WTC11 (cell line): Measurements from ENCODE around the gene GFOD2. TPM values are rescaled to one million over a fixed set of nuclear protein-coding genes. Genes with fewer than 3 reads are reported as not detected.

Experiments used
- ATAC-seq: fragments of 200-7000 bp; cut with Tn5 transposase; 2 replicates; pipeline ENCODE4 v1.10.0; 2021; ENCODE audit warnings: mild to moderate bottlenecking, moderate library complexity
- CTCF ChIA-PET: fragments of 300-600 bp; sonication (Branson Sonifier 250); formaldehyde crosslinking; loops from one replicate; lab custom pipeline; 2021; ENCODE audit warnings: antibody characterized with exemption; lab: Charles Lee
- POLR2A ChIA-PET: fragments of 350-600 bp; sonication (Branson Sonifier 250); formaldehyde crosslinking; loops from one replicate; lab custom pipeline; 2021; ENCODE audit warnings: antibody characterized with exemption; lab: Charles Lee
- DNase-seq: peaks from one replicate; pipeline ENCODE4 v3.0.0; 2021; ENCODE audit warnings: low spot score
- H3K27ac Mint-ChIP-seq: 2 replicates; pipeline ENCODE4 v1.8.0; 2021; ENCODE audit warnings: mixed read lengths
- H3K27me3 Mint-ChIP-seq: 2 replicates; pipeline ENCODE4 v1.8.0; 2021; ENCODE audit warnings: low read depth, mild to moderate bottlenecking, moderate library complexity, mixed read lengths
- H3K36me3 Mint-ChIP-seq: 2 replicates; pipeline ENCODE4 v1.8.0; 2021; ENCODE audit warnings: mixed read lengths
- H3K4me1 Mint-ChIP-seq: 2 replicates; pipeline ENCODE4 v1.8.0; 2022; ENCODE audit warnings: mixed read lengths
- H3K4me3 Mint-ChIP-seq: 2 replicates; pipeline ENCODE4 v1.8.0; 2021; ENCODE audit warnings: mild to moderate bottlenecking, moderate library complexity, mixed read lengths
- H3K9me3 Mint-ChIP-seq: 2 replicates; pipeline ENCODE4 v1.8.0; 2021; ENCODE audit warnings: mixed read lengths
- ELF4 ChIP-seq: sonication (generic); formaldehyde crosslinking; IDR thresholded peaks from 2 replicates; pipeline ENCODE4 v1.8.1; 2022; ENCODE audit warnings: low read depth, mild to moderate bottlenecking, moderate library complexity, missing genetic modification reagents
- EMX1 ChIP-seq: fragments of 250-450 bp; sonication (Bioruptor Pico); IDR thresholded peaks from 2 replicates; pipeline ENCODE4 v1.8.0; 2021; ENCODE audit warnings: mild to moderate bottlenecking
- HMGA2 ChIP-seq: fragments of 250-450 bp; sonication (Bioruptor Pico); IDR thresholded peaks from 2 replicates; pipeline ENCODE4 v1.4.0; 2021; ENCODE audit warnings: mild to moderate bottlenecking, moderate library complexity
- MXD4 ChIP-seq: fragments of 250-450 bp; sonication (Bioruptor Pico); IDR thresholded peaks from 2 replicates; pipeline ENCODE4 v1.8.0; 2021; ENCODE audit warnings: mild to moderate bottlenecking, moderate library complexity, borderline replicate concordance
- NFYB ChIP-seq: sonication (generic); formaldehyde crosslinking; conservative IDR thresholded peaks from 2 replicates; pipeline ENCODE4 v1.8.0; 2022; ENCODE audit warnings: low read depth, missing genetic modification reagents
- SMAD3 ChIP-seq: sonication (generic); formaldehyde crosslinking; IDR thresholded peaks from 2 replicates; pipeline ENCODE4 v1.8.0; 2022; ENCODE audit warnings: missing genetic modification reagents, mild to moderate bottlenecking, borderline replicate concordance
- SMAD4 ChIP-seq: sonication (generic); formaldehyde crosslinking; IDR thresholded peaks from 2 replicates; pipeline ENCODE4 v1.8.0; 2022; ENCODE audit warnings: mild to moderate bottlenecking, missing genetic modification reagents
- TEAD4 ChIP-seq: sonication (generic); formaldehyde crosslinking; IDR thresholded peaks from 2 replicates; pipeline ENCODE4 v1.8.0; 2022; ENCODE audit warnings: mild to moderate bottlenecking, missing genetic modification reagents
- total RNA-seq: library from RNA; stranded (reverse); gene quantifications from 3 replicates; pipeline ENCODE4 v1.2.3, GENCODE V29; 2021
- TF ChIP-seq, protein P1 (sequence below): sonication (generic); formaldehyde crosslinking; IDR thresholded peaks from 2 replicates; pipeline ENCODE4 v1.8.0; 2023; ENCODE audit warnings: missing genetic modification reagents, mild to moderate bottlenecking, borderline replicate concordance
- TF ChIP-seq, protein P2 (sequence below): sonication (generic); formaldehyde crosslinking; IDR thresholded peaks from 2 replicates; pipeline ENCODE4 v1.8.0; 2022; ENCODE audit warnings: mild to moderate bottlenecking, missing genetic modification reagents
- TF ChIP-seq, protein P3 (sequence below): fragments of 250-450 bp; sonication (Bioruptor Pico); IDR thresholded peaks from 2 replicates; pipeline ENCODE4 v1.9.0; 2021; ENCODE audit warnings: mild to moderate bottlenecking
- TF ChIP-seq, protein P4 (sequence below): sonication (generic); formaldehyde crosslinking; conservative IDR thresholded peaks from 2 replicates; pipeline ENCODE4 v1.8.1; 2023; ENCODE audit warnings: mild to moderate bottlenecking, low read depth, missing genetic modification reagents, moderate library complexity
- TF ChIP-seq, protein P5 (sequence below): sonication (generic); formaldehyde crosslinking; IDR thresholded peaks from 2 replicates; pipeline ENCODE4 v1.8.1; 2023; ENCODE audit warnings: mild to moderate bottlenecking, moderate library complexity, missing genetic modification reagents
- TF ChIP-seq, protein P6 (sequence below): fragments of 250-450 bp; sonication (Bioruptor Pico); IDR thresholded peaks from 2 replicates; pipeline ENCODE4 v1.9.0; 2021; ENCODE audit warnings: mild to moderate bottlenecking

Gene GFOD2
- total RNA-seq, 1 experiment from 2014 or later: 29.5 TPM

DNA sequence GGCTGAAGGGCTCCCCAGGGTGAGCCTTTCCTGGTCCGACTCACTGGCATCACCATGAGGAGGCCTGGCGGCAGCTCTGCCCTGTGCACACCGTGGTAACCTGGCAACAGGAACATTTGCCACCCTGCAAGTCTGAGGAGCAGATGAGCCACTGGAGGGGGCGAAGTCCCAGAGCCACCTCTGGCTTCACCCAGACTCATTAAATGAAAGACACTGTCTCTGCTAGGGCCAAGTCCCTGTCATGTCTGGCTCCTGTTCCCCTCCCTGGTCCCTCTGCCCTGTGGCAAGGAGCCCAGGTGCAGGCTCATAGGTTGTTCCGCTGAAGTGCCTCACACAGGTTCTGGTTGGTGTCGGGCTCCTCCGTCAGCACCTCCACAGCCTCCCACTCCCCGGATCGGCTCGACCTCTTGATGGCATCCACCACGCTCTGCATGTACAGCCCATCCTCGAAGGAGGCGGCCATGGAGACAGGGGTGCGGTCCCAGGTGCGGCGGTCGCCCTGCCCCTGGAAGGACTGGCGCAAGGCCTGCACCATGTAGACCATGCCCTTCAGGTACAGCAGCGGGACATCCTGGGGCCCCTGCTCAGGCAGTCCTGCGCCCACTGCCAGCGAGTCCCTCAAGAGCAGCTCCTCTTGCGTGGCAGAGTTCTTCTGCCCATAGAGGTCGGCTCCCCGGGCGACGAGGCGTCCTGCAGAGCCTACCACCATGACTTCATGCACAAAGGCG lies 44.1 kb downstream of the GFOD2 start (continued):
- TF ChIP-seq, protein P1, sequence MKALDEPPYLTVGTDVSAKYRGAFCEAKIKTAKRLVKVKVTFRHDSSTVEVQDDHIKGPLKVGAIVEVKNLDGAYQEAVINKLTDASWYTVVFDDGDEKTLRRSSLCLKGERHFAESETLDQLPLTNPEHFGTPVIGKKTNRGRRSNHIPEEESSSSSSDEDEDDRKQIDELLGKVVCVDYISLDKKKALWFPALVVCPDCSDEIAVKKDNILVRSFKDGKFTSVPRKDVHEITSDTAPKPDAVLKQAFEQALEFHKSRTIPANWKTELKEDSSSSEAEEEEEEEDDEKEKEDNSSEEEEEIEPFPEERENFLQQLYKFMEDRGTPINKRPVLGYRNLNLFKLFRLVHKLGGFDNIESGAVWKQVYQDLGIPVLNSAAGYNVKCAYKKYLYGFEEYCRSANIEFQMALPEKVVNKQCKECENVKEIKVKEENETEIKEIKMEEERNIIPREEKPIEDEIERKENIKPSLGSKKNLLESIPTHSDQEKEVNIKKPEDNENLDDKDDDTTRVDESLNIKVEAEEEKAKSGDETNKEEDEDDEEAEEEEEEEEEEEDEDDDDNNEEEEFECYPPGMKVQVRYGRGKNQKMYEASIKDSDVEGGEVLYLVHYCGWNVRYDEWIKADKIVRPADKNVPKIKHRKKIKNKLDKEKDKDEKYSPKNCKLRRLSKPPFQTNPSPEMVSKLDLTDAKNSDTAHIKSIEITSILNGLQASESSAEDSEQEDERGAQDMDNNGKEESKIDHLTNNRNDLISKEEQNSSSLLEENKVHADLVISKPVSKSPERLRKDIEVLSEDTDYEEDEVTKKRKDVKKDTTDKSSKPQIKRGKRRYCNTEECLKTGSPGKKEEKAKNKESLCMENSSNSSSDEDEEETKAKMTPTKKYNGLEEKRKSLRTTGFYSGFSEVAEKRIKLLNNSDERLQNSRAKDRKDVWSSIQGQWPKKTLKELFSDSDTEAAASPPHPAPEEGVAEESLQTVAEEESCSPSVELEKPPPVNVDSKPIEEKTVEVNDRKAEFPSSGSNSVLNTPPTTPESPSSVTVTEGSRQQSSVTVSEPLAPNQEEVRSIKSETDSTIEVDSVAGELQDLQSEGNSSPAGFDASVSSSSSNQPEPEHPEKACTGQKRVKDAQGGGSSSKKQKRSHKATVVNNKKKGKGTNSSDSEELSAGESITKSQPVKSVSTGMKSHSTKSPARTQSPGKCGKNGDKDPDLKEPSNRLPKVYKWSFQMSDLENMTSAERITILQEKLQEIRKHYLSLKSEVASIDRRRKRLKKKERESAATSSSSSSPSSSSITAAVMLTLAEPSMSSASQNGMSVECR (CRISPR knock-in tag): no peak
- TF ChIP-seq HMGA2 (no peak), MXD4 (no peak)
- TF ChIP-seq, protein P2, sequence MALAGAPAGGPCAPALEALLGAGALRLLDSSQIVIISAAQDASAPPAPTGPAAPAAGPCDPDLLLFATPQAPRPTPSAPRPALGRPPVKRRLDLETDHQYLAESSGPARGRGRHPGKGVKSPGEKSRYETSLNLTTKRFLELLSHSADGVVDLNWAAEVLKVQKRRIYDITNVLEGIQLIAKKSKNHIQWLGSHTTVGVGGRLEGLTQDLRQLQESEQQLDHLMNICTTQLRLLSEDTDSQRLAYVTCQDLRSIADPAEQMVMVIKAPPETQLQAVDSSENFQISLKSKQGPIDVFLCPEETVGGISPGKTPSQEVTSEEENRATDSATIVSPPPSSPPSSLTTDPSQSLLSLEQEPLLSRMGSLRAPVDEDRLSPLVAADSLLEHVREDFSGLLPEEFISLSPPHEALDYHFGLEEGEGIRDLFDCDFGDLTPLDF (CRISPR knock-in tag): no peak
- TF ChIP-seq, all 79 proteins: peak for 0

DNA sequence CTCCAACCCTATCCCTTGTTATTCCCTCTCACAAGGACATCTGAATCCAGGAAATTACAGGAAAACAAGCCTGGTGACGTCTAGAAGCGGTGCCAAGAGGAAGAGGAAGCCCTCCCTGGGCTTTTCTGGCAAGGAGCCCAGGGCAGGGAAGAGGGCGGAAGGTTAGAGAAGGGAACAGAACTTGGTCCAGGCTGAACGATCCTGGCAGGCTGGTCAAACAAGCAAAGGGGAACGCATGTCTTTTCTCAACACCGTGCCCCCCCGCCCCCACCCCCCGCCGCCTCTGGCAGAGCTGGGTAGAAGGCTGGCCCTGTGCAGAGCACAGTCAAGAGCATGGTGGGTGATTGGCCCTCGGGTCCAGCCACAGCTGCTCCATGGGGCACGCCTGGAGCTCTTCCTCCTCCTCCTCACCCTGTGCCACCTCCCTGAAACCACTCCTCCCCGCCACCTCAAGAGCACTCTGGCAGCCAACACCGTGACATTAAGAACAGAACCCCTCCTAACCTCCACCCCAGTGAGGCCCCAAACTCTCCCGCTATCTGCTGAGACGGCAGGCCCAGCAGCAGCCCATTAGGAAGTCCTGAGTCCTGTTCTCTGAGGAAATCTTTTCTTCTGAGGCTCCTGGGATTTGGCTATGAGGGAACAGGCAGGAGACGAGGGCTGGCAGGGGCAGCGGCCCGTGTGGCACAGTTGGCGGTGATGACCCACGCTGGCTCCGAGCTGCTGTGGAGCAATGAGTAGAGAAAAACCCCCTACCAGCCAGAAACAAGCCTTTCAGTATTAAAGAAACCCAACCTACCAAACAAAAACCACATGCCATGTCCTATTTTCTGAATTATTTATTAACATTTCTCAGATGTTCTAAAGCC lies 45.2 kb downstream of the GFOD2 start:
- Mint-ChIP-seq H3K4me1 (no peaks in the 10 kb centered on the region; the same call in 1 of the 2 replicates), H3K36me3 (no peaks in the 10 kb centered on the region), H3K4me3 (no peak overlapping the region), H3K27ac (peak overlapping the region; percentile 56), H3K9me3 (no peaks in the 10 kb centered on the region), H3K27me3 (no peaks in the 10 kb centered on the region)
- ChIA-PET POLR2A (no interaction called here), CTCF (interaction anchor here (0.5 to 4.0 kb wide), 18 partner anchors 8 to 366 kb away, joined by 3 to 42 read pairs (median 10); partner anchors contain the start of genes ACD, CTCF, GFOD2 and LCAT)
- DNase-seq (no peak), ATAC-seq (no peak)
- TF ChIP-seq SMAD4 (CRISPR knock-in tag) (no peak), EMX1 (CRISPR knock-in tag) (no peak), ELF4 (CRISPR knock-in tag) (no peak), TEAD4 (CRISPR knock-in tag) (no peak), NFYB (CRISPR knock-in tag) (no peak), SMAD3 (no peak)
- TF ChIP-seq, protein P3, sequence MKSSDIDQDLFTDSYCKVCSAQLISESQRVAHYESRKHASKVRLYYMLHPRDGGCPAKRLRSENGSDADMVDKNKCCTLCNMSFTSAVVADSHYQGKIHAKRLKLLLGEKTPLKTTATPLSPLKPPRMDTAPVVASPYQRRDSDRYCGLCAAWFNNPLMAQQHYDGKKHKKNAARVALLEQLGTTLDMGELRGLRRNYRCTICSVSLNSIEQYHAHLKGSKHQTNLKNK (CRISPR knock-in tag): no peak
- TF ChIP-seq, protein P4, sequence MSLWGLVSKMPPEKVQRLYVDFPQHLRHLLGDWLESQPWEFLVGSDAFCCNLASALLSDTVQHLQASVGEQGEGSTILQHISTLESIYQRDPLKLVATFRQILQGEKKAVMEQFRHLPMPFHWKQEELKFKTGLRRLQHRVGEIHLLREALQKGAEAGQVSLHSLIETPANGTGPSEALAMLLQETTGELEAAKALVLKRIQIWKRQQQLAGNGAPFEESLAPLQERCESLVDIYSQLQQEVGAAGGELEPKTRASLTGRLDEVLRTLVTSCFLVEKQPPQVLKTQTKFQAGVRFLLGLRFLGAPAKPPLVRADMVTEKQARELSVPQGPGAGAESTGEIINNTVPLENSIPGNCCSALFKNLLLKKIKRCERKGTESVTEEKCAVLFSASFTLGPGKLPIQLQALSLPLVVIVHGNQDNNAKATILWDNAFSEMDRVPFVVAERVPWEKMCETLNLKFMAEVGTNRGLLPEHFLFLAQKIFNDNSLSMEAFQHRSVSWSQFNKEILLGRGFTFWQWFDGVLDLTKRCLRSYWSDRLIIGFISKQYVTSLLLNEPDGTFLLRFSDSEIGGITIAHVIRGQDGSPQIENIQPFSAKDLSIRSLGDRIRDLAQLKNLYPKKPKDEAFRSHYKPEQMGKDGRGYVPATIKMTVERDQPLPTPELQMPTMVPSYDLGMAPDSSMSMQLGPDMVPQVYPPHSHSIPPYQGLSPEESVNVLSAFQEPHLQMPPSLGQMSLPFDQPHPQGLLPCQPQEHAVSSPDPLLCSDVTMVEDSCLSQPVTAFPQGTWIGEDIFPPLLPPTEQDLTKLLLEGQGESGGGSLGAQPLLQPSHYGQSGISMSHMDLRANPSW (CRISPR knock-in tag): no peak
- TF ChIP-seq, protein P5, sequence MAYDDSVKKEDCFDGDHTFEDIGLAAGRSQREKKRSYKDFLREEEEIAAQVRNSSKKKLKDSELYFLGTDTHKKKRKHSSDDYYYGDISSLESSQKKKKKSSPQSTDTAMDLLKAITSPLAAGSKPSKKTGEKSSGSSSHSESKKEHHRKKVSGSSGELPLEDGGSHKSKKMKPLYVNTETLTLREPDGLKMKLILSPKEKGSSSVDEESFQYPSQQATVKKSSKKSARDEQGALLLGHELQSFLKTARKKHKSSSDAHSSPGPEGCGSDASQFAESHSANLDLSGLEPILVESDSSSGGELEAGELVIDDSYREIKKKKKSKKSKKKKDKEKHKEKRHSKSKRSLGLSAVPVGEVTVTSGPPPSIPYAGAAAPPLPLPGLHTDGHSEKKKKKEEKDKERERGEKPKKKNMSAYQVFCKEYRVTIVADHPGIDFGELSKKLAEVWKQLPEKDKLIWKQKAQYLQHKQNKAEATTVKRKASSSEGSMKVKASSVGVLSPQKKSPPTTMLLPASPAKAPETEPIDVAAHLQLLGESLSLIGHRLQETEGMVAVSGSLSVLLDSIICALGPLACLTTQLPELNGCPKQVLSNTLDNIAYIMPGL: no peak
- TF ChIP-seq, protein P6, sequence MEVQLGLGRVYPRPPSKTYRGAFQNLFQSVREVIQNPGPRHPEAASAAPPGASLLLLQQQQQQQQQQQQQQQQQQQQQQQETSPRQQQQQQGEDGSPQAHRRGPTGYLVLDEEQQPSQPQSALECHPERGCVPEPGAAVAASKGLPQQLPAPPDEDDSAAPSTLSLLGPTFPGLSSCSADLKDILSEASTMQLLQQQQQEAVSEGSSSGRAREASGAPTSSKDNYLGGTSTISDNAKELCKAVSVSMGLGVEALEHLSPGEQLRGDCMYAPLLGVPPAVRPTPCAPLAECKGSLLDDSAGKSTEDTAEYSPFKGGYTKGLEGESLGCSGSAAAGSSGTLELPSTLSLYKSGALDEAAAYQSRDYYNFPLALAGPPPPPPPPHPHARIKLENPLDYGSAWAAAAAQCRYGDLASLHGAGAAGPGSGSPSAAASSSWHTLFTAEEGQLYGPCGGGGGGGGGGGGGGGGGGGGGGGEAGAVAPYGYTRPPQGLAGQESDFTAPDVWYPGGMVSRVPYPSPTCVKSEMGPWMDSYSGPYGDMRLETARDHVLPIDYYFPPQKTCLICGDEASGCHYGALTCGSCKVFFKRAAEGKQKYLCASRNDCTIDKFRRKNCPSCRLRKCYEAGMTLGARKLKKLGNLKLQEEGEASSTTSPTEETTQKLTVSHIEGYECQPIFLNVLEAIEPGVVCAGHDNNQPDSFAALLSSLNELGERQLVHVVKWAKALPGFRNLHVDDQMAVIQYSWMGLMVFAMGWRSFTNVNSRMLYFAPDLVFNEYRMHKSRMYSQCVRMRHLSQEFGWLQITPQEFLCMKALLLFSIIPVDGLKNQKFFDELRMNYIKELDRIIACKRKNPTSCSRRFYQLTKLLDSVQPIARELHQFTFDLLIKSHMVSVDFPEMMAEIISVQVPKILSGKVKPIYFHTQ (CRISPR knock-in tag): no peak
- TF ChIP-seq, protein P1 (CRISPR knock-in tag): no peak
